Fibroblast of lung (primary cell): ENCODE measurements around the gene NCOA7.

ENCODE experiments used
- CTCF ChIP-seq, 2 donors: IDR thresholded peaks in 1 of 2; conservative IDR thresholded peaks in 1 of 2; 1 replicate in 1 of 2; 2 replicates in 1 of 2; pipeline ENCODE4 v1.5.1; 2011 to 2012; ENCODE audit warnings: low read length in 2 of 2, control low read depth in 1 of 2, inconsistent platforms in 1 of 2, low read depth in 1 of 2, mild to moderate bottlenecking in 1 of 2
- EZH2 ChIP-seq: IDR thresholded peaks from 2 replicates; pipeline ENCODE4 v1.5.1; 2012; ENCODE audit warnings: low read length, control low read depth, mild to moderate bottlenecking; ENCODE audit errors: missing control alignments

GRCh38 chr6:125951323-125951722, 160.6 kb downstream of the NCOA7 start:
- TF ChIP-seq CTCF (conservative IDR thresholded peaks at IDR 0.05 in 1 of 2, IDR thresholded peaks at IDR 0.05 in 1 of 2; ENCODE audit: low read depth in 1 of 2, low read length in 2 of 2) (no peak), EZH2 (no peak)
